HCT116 (cell line): Measurements from ENCODE around the gene SCD5.

ENCODE experiments used
- CTCF ChIP-seq, 3 experiments: fragments of 200-600 bp in 1 of 3; sonication (generic) in 1 of 3; IDR thresholded peaks in 2 of 3; conservative IDR thresholded peaks in 1 of 3; 2 replicates each; pipeline ENCODE4 v1.5.1; 2012 to 2017; ENCODE audit warnings: low read depth in 2 of 3, low read length in 2 of 3, antibody characterized with exemption in 1 of 3, borderline replicate concordance in 1 of 3, control low read depth in 1 of 3, mild to moderate bottlenecking in 1 of 3, mixed read lengths in 1 of 3, mixed run types in 1 of 3, moderate library complexity in 1 of 3; ENCODE audit not compliant: insufficient read depth in 1 of 3
- ELF1 ChIP-seq: IDR thresholded peaks from 2 replicates; pipeline ENCODE4 v1.6.1; 2012; ENCODE audit warnings: low read depth, borderline replicate concordance
- EZH2 ChIP-seq: fragments of 200-600 bp; sonication (generic); IDR thresholded peaks from 2 replicates; pipeline ENCODE4 v1.6.1; 2017; ENCODE audit warnings: antibody characterized with exemption, mixed run types
- POLR2AphosphoS5 ChIP-seq: IDR thresholded peaks from 2 replicates; pipeline ENCODE4 v1.6.1; 2011; ENCODE audit warnings: mild to moderate bottlenecking, low read depth, low read length, moderate library complexity

GRCh38 chr4:82692101-82692780 is 106.4 kb downstream of the SCD5 start:
- TF ChIP-seq EZH2, result no peak
- TF ChIP-seq POLR2AphosphoS5, result no peak
- TF ChIP-seq ELF1, result no peak
- TF ChIP-seq CTCF (IDR thresholded peaks at IDR 0.05 in 2 of 3, conservative IDR thresholded peaks at IDR 0.05 in 1 of 3; ENCODE audit: borderline replicate concordance in 1 of 3, insufficient read depth in 1 of 3, low read depth in 2 of 3, low read length in 2 of 3), result no peak
